ENCODE measurements around the gene TJP2.
"Not testable (repeated sequence)": the region's sequence is repeated elsewhere in the genome, so short reads cannot be mapped to it uniquely, and the experiment has no call there.

Gene TJP2

DNA sequence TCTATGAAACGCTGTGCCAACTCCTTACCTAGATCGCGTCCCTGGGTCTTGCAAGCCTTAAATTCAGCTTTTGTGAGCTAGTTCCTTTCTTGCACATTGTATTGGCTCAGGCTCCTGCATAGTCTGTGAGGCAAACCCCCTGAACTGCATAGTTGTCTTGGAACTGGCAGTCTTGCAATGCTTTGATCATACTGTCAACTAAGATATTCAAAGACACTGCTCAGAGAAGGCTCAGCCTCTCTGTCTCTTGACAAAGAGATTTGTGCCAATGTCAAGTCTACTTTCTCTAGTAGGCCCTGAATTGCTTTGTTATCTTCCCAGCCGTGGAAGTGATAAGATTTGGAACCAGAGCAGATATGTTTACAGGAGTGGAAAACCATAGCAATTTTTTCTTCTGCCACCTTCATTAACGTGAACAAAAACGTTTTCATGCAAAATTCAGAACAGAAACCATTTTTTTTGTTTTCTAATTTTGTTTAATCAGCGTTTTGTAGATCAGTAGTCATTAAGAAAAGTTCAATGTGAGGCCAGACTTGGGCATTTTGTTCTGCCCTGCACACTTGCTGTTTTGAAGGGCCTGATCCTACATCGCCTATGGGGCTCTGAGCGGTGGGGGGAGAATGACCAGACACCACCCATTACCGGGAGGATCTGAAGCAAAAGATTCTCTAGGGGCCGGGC lies 123.4 kb downstream of the TJP2 start:
- DNase-seq, result no peak

DNA sequence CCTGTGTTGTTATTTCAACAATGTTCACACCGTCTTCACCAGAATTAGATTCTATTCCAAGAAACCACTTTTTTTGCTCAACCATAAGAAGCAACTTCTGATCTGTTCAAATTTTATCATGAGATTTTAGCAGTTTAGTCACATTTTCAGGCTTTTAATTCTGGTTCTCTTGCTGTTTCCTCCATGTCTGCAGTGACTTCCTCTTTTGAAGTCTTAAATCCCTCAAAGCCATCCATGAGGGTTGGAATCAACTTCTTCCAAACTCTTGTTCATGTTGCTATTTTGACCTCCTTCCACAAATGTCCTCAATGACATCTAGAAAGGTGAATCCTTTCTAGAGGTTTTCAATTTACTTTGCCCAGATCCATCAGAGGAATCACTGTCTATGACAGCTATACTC lies 125.2 kb downstream of the TJP2 start:
- no peak for DNase-seq

DNA sequence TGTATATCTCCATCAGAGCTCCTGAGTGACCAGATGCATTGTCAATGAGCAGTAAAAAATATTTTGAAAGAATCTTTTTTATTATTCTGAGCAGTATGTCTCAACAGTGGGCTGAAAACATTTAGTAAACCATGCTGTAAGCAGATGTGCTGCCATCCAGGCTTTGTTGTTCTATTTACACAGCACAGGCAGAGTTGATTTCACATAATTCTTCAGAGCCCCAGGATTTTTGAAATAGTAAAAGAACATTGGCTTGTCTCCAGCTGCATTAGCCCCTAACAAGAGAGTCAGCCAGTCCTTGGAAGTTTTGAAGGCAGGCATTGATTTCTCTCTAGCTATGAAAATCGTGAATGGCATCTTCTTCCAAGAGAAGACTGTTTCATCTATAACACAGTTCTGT lies 125.7 kb downstream of the TJP2 start:
- DNase-seq, result no peak

DNA sequence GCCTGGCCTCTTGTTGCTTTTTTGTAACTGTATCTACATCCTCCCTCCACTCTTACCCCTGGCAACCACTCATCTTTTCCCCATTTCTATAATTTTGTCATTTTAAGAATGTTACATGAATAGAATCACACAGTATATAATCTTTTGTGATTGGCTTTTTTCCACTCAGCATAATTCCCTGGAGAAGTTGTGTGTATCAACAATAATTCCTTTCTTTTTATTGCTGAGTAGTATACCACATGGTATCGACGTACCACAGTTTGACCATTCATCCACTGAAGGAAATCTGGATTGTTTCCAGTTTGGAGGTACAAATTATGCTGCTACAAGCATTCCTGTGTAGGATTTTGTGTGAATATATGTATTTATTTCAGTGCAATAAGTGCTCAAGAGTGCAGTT lies 129.3 kb downstream of the TJP2 start:
- DNase-seq, result no peak

DNA sequence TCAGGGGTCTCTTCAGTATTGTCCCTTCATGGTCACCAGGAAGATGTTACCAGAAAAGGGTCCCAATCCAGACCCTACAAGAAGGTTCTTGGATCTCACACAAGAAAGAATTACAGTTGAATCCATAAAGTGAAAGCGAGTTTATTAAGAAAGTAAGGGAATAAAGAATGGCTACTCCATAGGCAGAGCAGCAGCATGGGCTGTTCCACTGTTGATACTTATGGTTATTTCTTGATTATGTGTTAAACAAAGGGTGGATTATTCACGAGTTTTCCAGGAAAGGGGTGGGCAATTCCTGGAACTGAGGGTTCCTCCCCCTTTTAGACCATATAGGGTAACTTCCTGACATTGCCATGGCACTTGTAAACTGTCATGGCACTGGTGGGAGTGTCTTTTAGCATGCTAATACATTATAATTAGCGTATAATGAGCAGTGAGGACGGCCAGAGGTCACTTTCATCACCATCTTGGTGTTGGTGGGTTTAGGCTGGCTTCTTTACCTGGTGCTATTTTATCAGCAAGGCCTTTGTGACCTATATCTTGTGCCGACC lies 132.9 kb downstream of the TJP2 start:
- DNase-seq, result not testable (repeated sequence)

DNA sequence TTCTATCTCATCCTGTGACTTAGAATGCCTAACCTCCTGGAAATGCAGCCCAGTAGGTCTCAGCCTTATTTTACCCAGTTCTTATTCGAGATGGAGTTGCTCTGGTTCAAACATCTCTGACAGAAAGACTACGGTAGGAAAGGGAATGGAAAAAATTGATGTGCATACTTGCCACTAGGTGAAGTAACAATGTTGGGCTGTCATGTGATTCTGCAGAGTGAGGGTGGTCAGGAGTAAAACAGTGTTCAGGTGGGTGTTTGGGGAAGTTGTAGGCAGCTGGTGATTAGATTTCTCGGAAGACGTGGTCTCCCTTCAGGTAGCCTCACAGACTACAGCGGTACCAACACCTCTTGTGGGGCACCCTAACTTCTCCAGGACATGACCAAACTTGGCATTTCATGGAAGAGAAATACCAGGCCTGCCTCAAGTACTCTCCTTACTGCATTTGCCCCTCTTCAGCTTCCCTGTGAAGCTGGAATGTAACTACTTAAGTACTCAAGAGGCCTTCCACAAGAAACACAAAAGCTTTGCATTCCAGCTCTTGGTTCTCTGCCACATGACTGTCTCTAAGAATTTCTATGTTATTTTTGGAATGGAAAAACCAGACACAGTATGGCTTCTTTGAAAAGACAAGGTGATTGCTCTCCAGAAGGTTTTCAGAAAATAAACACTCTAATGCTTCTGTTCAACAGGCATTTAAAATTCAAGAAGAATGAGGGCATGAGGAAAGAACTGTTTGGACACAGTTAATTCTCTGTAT lies 133.5 kb downstream of the TJP2 start:
- no peak for DNase-seq

DNA sequence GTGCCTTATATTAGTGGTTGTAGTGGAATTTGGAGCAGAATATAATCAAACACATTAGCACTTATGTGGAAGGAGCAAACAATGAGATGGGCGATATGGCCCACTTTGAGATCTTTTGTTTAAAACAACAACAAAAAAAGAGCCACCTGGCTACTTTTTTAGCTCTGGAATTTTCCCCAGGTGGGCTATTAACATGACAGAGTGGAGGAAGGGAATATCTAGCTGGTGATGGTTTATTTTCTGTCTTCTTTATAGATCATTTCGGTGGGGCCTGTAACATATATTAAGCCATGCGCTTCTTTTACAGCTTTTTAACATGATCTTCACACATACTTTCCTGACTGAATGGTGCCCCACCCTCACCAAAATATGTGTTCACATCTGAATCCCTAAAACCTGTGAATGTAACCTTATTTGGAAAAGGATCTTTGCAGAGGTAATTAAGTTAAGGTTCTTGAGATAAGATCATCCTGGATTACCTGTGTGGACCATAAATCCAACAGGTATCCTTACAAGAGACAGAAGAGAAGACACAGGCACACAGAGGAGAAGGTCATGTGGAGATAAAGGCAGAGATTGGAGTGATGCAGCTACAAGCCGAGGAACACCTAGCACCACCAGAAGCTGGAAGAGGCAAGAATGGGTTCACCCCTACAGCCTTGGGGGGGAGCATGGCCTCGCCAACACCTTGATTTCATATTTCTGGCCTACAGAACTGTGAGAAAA lies 134.3 kb downstream of the TJP2 start:
- DNase-seq, result no peak

DNA sequence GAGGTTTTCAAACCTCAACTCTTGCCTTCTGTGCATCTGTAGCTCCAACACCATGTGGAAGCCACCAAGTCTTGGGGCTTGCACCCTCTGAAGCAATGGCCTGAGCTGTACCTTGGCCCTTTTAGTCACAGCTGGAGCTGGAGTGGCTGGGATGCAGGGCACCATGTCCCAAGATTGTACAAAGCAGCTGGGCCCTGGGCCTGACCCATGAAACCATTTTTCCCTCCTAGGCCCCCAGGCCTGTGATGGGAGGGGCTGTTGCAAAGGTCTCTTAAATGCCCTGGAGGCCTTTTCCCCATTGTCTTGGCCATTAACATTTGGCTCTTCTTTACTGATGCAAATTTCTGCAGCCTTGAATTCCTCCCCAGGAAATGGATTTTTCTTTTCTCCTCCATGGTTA lies 139.1 kb downstream of the TJP2 start:
- no peak for DNase-seq

DNA sequence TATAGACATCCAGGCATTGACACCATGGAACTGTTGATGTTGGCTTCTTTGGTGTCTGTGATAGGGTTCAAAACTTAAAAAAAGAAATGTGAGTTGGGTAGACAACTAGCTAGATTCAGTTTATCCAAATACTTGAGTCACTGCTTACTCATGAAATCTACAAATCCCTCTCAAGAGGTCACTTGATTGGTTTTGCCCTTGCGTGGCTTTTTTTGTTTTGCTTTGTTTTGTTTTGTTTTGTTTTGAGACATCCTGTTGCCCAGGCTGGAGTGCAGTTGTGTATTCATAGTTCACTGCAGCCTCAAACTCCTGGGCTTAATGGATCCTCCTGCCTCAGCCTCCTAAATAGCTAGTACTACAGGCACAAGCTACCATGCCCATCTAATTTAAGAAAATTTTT lies 140.5 kb downstream of the TJP2 start:
- no peak for DNase-seq

DNA sequence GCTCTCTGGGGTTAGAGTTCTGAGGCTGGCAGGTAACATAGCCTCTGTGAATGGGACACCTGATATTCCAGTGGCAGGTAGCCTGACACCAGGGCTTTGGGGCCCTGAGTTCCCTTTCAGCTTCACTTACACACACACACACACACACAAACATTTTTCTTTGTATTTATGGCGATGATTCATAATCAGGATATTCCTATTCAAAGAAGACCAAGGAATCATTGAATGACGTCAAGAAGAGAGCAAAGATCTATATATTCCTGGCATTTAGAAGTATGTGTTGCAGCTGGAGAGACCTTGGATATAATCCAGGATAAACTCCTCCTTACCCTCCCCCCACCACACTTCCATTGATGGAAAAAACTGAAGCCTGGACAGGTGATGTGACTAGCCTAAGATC lies 143.0 kb downstream of the TJP2 start:
- DNase-seq, result no peak

DNA sequence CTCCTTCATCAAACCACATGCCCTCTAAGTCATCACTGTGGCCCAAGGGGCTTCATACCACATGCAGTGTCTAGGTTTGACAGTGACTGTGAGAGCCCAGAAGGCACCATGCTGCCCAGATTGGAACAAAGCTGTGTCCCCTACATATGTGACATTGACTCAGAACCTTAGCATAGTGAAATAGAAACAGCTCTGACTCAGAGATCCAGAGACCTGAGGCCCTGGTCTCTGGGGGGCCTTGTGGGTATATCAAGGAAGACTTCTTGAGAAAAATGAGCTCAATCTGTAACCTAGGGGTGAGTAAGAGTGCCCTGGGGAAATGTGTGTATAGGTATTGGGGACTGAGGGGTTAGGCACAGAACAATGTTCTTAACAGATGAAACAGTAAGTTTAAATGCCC lies 143.8 kb downstream of the TJP2 start:
- no peak for DNase-seq

DNA sequence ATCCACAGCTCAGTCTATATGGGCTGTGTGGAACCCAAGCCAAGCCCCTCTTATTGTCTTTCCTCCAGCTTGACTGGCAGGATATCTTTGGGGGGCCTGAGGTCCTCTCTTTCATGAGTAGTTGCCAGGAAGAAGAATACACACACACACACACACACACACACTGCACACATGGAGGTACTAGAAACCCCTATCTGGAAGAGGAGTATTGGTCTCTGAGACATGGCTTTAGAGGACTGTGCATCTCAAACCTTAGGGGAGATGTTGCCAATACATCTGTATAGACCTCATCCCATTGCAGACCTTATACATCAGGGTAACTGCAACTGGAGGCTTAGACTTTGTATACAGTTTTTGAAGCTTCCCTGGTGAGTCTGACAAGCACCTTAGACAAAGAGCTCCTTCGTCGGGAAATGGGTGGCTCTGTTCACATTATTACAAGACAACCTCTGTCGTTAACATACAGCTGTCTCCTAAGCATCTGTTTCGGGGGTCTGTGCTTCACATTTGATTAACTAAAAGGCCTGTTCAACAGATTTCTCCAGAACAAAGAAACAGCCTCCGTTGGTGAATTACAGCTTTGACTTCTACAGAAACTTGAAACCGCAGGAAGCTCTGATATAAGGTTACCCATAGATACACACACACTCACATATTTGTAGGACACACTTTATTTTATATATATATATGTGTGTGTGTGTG lies 145.4 kb downstream of the TJP2 start:
- peak; percentile 34 for DNase-seq

DNA sequence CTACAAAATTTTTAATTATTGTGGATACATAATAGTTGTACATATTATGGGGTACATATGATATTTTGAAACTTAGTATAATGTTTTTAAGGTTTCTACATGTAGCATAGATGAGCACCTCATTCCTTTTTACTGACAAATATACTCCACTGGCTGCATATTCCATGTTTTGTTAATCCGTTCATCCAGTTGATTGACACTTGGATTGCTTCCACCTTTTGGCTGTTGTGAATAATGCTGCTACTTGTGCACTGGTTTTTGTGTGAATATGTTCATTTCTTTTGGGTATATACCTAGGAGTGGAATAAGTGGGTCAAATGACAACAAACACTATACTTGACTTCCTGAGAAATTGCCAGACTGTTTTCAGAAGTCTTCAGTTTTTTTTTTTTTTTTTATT lies 148.2 kb downstream of the TJP2 start:
- DNase-seq, result no peak

DNA sequence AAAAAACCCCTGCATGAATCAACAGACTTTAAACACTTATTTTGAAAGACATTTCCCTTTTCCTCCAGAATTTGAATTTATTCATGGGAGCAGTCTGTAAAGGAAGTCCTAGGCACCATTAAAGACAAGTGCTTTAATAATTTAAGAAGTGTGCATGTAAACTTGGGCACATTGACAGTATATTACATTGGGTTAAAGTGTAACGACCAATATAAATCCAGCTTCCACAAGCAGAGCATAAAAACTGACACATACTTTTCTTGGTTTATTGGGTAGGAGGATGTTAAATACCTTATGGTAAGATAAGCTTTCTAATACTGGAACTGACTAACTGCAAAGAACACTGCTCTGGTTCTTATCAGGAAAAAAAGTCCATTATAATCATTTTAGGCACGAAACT lies 149.8 kb downstream of the TJP2 start:
- DNase-seq, result no peak

Measured in NCI-H1436 treated with DMSO at 0.1 percent for 48 hours (cell line).